Natural killer cell (primary cell): ENCODE results near the gene FAM83B. TPM values are rescaled to one million over a fixed set of nuclear protein-coding genes. Genes with fewer than 3 reads are reported as not detected.
"Not testable (repeated sequence)": the region's sequence is repeated elsewhere in the genome, so short reads cannot be mapped to it uniquely, and the experiment has no call there.

Experiments
- ATAC-seq, 3 donors: fragments of 150-1000 bp in 2 of 3; fragments of 200-7000 bp in 1 of 3; cut with Tn5 transposase; 1 replicate in 1 of 3; 2 replicates in 2 of 3; pipeline ENCODE4 v1.10.0; 2021; ENCODE audit warnings: mild to moderate bottlenecking in 2 of 3, moderate library complexity in 2 of 3
- DNase-seq, 2 donors: peaks; one replicate each; pipeline versions ENCODE4 v3.0.0 to v3.0.0-alpha.2; 2013 to 2021; ENCODE audit warnings: mixed read lengths in 1 of 2
- H3K27ac ChIP-seq: one replicate; pipeline ENCODE4 v1.5.1; 2013; ENCODE audit warnings: mild to moderate bottlenecking, low read length
- H3K27me3 ChIP-seq: one replicate; pipeline ENCODE4 v1.6.1; 2013; ENCODE audit warnings: low read length; ENCODE audit not compliant: control insufficient read depth, insufficient read depth
- H3K36me3 ChIP-seq: one replicate; pipeline ENCODE4 v1.6.1; 2013; ENCODE audit warnings: low read length; ENCODE audit not compliant: control insufficient read depth, insufficient read depth
- H3K4me1 ChIP-seq: one replicate; pipeline ENCODE4 v1.6.1; 2013; ENCODE audit warnings: low read length; ENCODE audit not compliant: control insufficient read depth, insufficient read depth
- H3K4me3 ChIP-seq: one replicate; pipeline ENCODE4 v1.5.1; 2013; ENCODE audit warnings: low read length
- H3K9me3 ChIP-seq: one replicate; pipeline ENCODE4 v1.6.1; 2013; ENCODE audit warnings: low read length; ENCODE audit not compliant: control insufficient read depth, insufficient read depth
- H3K27ac Mint-ChIP-seq, 2 donors: one replicate each; pipeline ENCODE4 v1.8.0; 2022; ENCODE audit warnings: mild to moderate bottlenecking in 2 of 2, mixed read lengths in 2 of 2, moderate library complexity in 1 of 2
- H3K27me3 Mint-ChIP-seq, 2 donors: one replicate each; pipeline ENCODE4 v1.8.0; 2022; ENCODE audit warnings: low read depth in 2 of 2, mixed read lengths in 2 of 2
- H3K36me3 Mint-ChIP-seq: one replicate; pipeline ENCODE4 v1.8.0; 2022; ENCODE audit warnings: mixed read lengths
- H3K4me1 Mint-ChIP-seq, 2 donors: one replicate each; pipeline ENCODE4 v1.8.0; 2022; ENCODE audit warnings: mixed read lengths in 2 of 2
- H3K4me3 Mint-ChIP-seq: one replicate; pipeline ENCODE4 v1.8.0; 2022; ENCODE audit warnings: mild to moderate bottlenecking, moderate library complexity, mixed read lengths
- H3K9me3 Mint-ChIP-seq, 2 donors: one replicate each; pipeline ENCODE4 v1.8.0; 2022; ENCODE audit warnings: mixed read lengths in 2 of 2
- WGBS: methylation state at CpG from one replicate; pipeline ENCODE4 v1.1.7; 2013; ENCODE audit warnings: missing lambda C conversion rate; ENCODE audit not compliant: insufficient coverage; 5-methylcytosine and 5-hydroxymethylcytosine counted together
- intact Hi-C: fragments of 100-400 bp; cut with micrococcal nuclease; formaldehyde crosslinking; loops from one replicate; pipeline ENCODE4 v1.14.2; 2022
- total RNA-seq, 4 donors: library from RNA; stranded (reverse); fragments of 120-200 nt in 1 of 4; gene quantifications; one replicate each; pipeline versions ENCODE4 v1.2.3 to v1.2.4, GENCODE V29; 2013 to 2022
- TF ChIP-seq, protein P1 (sequence below): fragments of 200-600 bp; IDR thresholded peaks from one replicate; pipeline ENCODE4 v1.8.0; 2022; ENCODE audit warnings: antibody characterized with exemption

The FAM83B gene
- total RNA-seq, 3 donors from 2014 or later (not counting 1 experiment from before 2014, with no cell fraction given): not detected

DNA sequence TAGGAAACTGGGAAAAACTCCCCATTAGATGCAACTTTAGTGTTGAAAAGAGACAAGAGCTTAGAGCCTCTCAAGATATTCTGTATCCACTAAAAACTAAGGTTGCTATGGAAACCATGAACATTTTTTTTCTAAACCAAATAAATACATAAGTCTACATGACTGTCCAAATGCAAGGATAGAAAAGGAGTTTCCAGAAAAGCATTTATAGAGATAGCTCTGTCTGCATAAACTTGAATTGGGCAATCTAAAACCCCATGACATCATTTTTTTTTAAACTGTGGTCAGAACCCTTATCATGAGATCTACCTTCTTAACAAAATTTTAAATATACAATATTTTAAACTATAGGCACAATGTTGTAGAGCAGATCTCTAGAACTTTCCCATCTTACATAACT is 36.4 kb upstream of the FAM83B start:
- peaks cover 0 to 2% of the 10 kb centered on the region in 2 donors for H3K27me3 Mint-ChIP-seq
- intact Hi-C loops: no loop called here
- no peak overlapping the region for H3K27ac ChIP-seq
- H3K9me3 Mint-ChIP-seq: peaks cover 2 to 5% of the 10 kb centered on the region in 2 donors
- no peaks in the 10 kb centered on the region for H3K36me3 ChIP-seq
- H3K4me1 ChIP-seq: no peaks in the 10 kb centered on the region
- no peaks in the 10 kb centered on the region for H3K4me1 Mint-ChIP-seq
- no peaks in the 10 kb centered on the region for H3K36me3 Mint-ChIP-seq
- no peaks in the 10 kb centered on the region for H3K9me3 ChIP-seq
- H3K27ac Mint-ChIP-seq: no peak overlapping the region
- H3K4me3 Mint-ChIP-seq: no peak overlapping the region
- ATAC-seq (no peak), DNase-seq (no peak)
- no peak overlapping the region for H3K4me3 ChIP-seq
- no peaks in the 10 kb centered on the region for H3K27me3 ChIP-seq
- TF ChIP-seq, protein P1, sequence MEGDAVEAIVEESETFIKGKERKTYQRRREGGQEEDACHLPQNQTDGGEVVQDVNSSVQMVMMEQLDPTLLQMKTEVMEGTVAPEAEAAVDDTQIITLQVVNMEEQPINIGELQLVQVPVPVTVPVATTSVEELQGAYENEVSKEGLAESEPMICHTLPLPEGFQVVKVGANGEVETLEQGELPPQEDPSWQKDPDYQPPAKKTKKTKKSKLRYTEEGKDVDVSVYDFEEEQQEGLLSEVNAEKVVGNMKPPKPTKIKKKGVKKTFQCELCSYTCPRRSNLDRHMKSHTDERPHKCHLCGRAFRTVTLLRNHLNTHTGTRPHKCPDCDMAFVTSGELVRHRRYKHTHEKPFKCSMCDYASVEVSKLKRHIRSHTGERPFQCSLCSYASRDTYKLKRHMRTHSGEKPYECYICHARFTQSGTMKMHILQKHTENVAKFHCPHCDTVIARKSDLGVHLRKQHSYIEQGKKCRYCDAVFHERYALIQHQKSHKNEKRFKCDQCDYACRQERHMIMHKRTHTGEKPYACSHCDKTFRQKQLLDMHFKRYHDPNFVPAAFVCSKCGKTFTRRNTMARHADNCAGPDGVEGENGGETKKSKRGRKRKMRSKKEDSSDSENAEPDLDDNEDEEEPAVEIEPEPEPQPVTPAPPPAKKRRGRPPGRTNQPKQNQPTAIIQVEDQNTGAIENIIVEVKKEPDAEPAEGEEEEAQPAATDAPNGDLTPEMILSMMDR: no peak

DNA sequence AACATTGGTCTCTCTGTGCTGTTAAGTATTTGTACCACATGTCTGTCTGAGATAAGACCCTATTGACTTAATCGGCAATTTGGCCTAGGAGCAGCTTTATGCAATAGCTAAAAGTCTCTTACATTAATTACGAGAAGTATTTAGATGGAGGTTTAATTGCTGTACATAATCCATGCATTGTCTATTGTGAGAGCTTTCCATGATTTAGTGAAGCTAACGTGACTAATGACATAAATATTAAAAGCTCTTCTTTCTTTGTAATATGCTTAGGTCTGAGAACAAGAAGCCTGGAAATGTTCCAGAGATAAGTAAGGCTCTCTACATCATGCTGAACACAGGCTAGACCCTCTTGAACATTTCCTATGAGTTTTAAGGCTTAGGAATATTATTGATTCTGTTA is 32.7 kb upstream of the FAM83B start:
- DNase-seq (no peak), ATAC-seq (no peak)
- TF ChIP-seq, protein P1: no peak
- Mint-ChIP-seq H3K36me3 (no peaks in the 10 kb centered on the region), H3K27ac (no peak overlapping the region), H3K27me3 (no peaks in the 10 kb centered on the region), H3K4me3 (no peak overlapping the region), H3K4me1 (no peaks in the 10 kb centered on the region), H3K9me3 (peaks cover 2 to 4% of the 10 kb centered on the region in 2 donors)
- no peak overlapping the region for H3K27ac ChIP-seq
- no peaks in the 10 kb centered on the region for H3K9me3 ChIP-seq
- no peaks in the 10 kb centered on the region for H3K4me1 ChIP-seq
- intact Hi-C loops: no loop called here
- no peaks in the 10 kb centered on the region for H3K36me3 ChIP-seq
- H3K27me3 ChIP-seq: no peaks in the 10 kb centered on the region
- H3K4me3 ChIP-seq: no peak overlapping the region
- WGBS: 100% methylated on average over 2 of the region's 3 CpGs

DNA sequence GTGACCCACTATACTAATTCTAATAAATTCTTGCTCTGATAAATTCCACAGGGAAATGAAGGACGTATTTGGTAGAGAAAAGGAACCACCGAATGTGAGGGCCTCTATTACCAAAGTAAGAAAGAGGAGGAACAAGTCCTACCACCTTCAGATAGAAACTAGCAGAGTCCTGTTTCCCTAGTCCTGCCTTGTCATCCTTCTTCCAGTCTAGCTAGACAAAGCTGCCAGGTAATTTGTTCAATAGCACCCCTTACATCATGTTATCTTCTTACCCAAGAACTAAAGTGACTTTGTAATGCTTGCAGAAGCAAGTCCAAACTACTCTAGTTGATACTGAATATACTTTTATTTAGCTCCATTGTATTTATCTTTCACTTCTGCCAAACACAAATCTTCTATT is 29.3 kb upstream of the FAM83B start:
- no peaks in the 10 kb centered on the region for H3K27me3 ChIP-seq
- no peak overlapping the region for H3K27ac ChIP-seq
- Mint-ChIP-seq H3K9me3 (peaks cover 3 to 5% of the 10 kb centered on the region in 2 donors), H3K4me1 (no peaks in the 10 kb centered on the region), H3K36me3 (no peaks in the 10 kb centered on the region), H3K27me3 (peaks cover 0 to 2% of the 10 kb centered on the region in 2 donors), H3K4me3 (no peak overlapping the region), H3K27ac (no peak overlapping the region)
- no peaks in the 10 kb centered on the region for H3K9me3 ChIP-seq
- no peak overlapping the region for H3K4me3 ChIP-seq
- intact Hi-C loops: no loop called here
- H3K36me3 ChIP-seq: no peaks in the 10 kb centered on the region
- H3K4me1 ChIP-seq: no peaks in the 10 kb centered on the region
- TF ChIP-seq, protein P1: no peak
- ATAC-seq: no peak
- DNase-seq: no peak
- 82% methylated on average over 2 of the region's 2 CpGs for WGBS

DNA sequence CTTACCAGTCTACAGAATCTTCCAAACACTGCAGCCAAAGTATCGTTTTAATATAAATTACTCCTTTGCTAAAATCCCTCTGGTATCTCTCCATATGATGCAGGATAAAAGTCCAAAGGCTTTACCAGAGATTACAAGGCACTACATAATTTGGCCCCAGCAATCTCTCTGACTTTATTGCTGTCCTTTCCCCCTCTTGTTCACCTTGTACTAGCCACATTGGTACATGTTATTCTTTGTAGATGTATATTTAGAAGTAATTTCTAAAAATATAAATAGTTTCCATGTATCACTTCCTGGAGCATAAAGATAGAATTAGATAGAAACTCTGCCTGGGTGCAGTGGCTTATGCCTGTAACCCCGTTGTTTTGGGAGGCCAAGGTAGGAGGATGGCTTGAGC is 28.7 kb upstream of the FAM83B start:
- Histone ChIP-seq H3K4me1 (no peaks in the 10 kb centered on the region), H3K27ac (no peak overlapping the region), H3K27me3 (no peaks in the 10 kb centered on the region), H3K36me3 (no peaks in the 10 kb centered on the region), H3K4me3 (no peak overlapping the region), H3K9me3 (no peaks in the 10 kb centered on the region)
- WGBS: 84% methylated on average over 2 of the region's 2 CpGs
- TF ChIP-seq, protein P1: no peak
- no peak for DNase-seq
- H3K27me3 Mint-ChIP-seq: peaks cover 0 to 4% of the 10 kb centered on the region in 2 donors
- peaks cover 3 to 6% of the 10 kb centered on the region in 2 donors for H3K9me3 Mint-ChIP-seq
- no peak overlapping the region for H3K4me3 Mint-ChIP-seq
- ATAC-seq: no peak
- intact Hi-C loops: no loop called here
- no peak overlapping the region for H3K27ac Mint-ChIP-seq
- H3K36me3 Mint-ChIP-seq: no peaks in the 10 kb centered on the region
- no peaks in the 10 kb centered on the region for H3K4me1 Mint-ChIP-seq

DNA sequence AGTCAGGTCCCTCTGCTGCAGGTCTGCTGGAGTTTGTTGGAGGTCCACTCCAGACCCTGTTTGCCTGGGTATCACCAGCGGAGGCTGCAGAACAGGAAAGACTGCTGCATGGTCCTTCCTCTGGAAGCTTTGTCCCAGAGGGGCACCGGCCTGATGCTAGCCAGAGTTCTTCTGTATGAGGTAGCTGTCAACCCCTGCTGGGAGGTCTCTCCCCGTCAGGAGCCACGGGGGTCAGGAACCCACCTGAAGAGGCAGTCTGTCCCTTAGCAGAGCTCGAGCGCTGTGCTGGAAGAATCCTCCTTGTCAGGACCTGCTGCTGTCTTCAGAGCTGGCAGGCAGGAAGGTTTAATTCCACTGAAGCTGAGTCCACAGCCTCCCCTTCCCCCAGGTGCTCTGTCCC is 22.3 kb upstream of the FAM83B start:
- 86% methylated on average over 6 of the region's 6 CpGs for WGBS
- not testable (repeated sequence) for H3K27ac Mint-ChIP-seq

More for the DNA sequence above, 22.3 kb upstream of the FAM83B start:
- H3K9me3 Mint-ChIP-seq: peaks cover 9 to 13% of the 10 kb centered on the region in 2 donors
- H3K4me3 Mint-ChIP-seq, H3K27ac ChIP-seq, H3K27me3 ChIP-seq, ATAC-seq, H3K4me3 ChIP-seq, H3K36me3 ChIP-seq, intact Hi-C loops, H3K36me3 Mint-ChIP-seq, DNase-seq, H3K9me3 ChIP-seq, H3K4me1 Mint-ChIP-seq, H3K4me1 ChIP-seq: not testable (repeated sequence)
- peaks cover 0 to 17% of the 10 kb centered on the region in 2 donors for H3K27me3 Mint-ChIP-seq
